Hepatocyte (in vitro differentiated cells): ENCODE data around the gene GALNT18. TPM values are rescaled to one million over a fixed set of nuclear protein-coding genes. Genes with fewer than 3 reads are reported as not detected.
"Not testable (repeated sequence)": the region's sequence is repeated elsewhere in the genome, so short reads cannot be mapped to it uniquely, and the experiment has no call there.

Source experiments
- DNase-seq: peaks from one replicate; pipeline ENCODE4 v3.0.0-alpha.2; 2016; ENCODE audit warnings: low spot score
- H2AFZ ChIP-seq: fragments of 200-600 bp; sonication (generic); 2 replicates; pipeline ENCODE4 v1.6.0; 2016; ENCODE audit warnings: antibody characterized with exemption, mild to moderate bottlenecking
- H3K27ac ChIP-seq: fragments of 200-600 bp; sonication (generic); 2 replicates; pipeline ENCODE4 v1.5.1; 2016; ENCODE audit warnings: mild to moderate bottlenecking
- H3K27me3 ChIP-seq: fragments of 200-600 bp; sonication (generic); 2 replicates; pipeline ENCODE4 v1.6.1; 2016
- H3K36me3 ChIP-seq: fragments of 200-600 bp; sonication (generic); replicated peaks from 2 replicates; pipeline ENCODE4 v1.5.1; 2016; ENCODE audit warnings: low read depth; ENCODE audit not compliant: insufficient read depth
- H3K4me1 ChIP-seq: fragments of 200-600 bp; sonication (generic); 2 replicates; pipeline ENCODE4 v1.5.1; 2016; ENCODE audit warnings: mild to moderate bottlenecking, moderate library complexity; ENCODE audit not compliant: insufficient read depth
- H3K4me2 ChIP-seq: fragments of 200-600 bp; sonication (generic); 2 replicates; pipeline ENCODE4 v1.6.0; 2016
- H3K4me3 ChIP-seq: fragments of 200-600 bp; sonication (generic); 2 replicates; pipeline ENCODE4 v1.5.1; 2016; ENCODE audit warnings: mild to moderate bottlenecking
- H3K79me2 ChIP-seq: fragments of 200-600 bp; sonication (generic); 2 replicates; pipeline ENCODE4 v1.6.0; 2017; ENCODE audit warnings: mild to moderate bottlenecking
- H3K9me2 ChIP-seq: fragments of 200-600 bp; sonication (generic); replicated peaks from 2 replicates; pipeline ENCODE4 v1.6.0; 2017; ENCODE audit warnings: mild to moderate bottlenecking; ENCODE audit not compliant: insufficient read depth
- H3K9me3 ChIP-seq: fragments of 200-600 bp; sonication (generic); 2 replicates; pipeline ENCODE4 v1.5.1; 2016; ENCODE audit warnings: low read depth, mild to moderate bottlenecking
- H4K20me1 ChIP-seq: fragments of 200-600 bp; sonication (generic); 2 replicates; pipeline ENCODE4 v1.6.0; 2016; ENCODE audit warnings: mild to moderate bottlenecking; ENCODE audit not compliant: insufficient read depth, poor library complexity, severe bottlenecking
- EZH2 ChIP-seq: fragments of 200-600 bp; sonication (generic); IDR thresholded peaks from 2 replicates; pipeline ENCODE4 v1.6.1; 2016; ENCODE audit warnings: antibody characterized with exemption, mild to moderate bottlenecking, borderline replicate concordance
- EZH2phosphoT487 ChIP-seq: fragments of 200-600 bp; sonication (generic); IDR thresholded peaks from one replicate; pipeline ENCODE4 v1.6.1; 2018; ENCODE audit warnings: antibody characterized with exemption, mild to moderate bottlenecking, low read depth, moderate library complexity; ENCODE audit not compliant: unreplicated experiment, severe bottlenecking
- WGBS: methylation state at CpG from one replicate; pipeline ENCODE4 v1.1.6; 2016; ENCODE audit warnings: low lambda C conversion rate; ENCODE audit errors: missing lambda C conversion rate; 5-methylcytosine and 5-hydroxymethylcytosine counted together
- polyA plus RNA-seq: library from polyadenylated mRNA; unstranded; fragments of >200 nt; fragmentation: Nextera tagmentation; extraction: Ambion mirVana; gene quantifications from 2 replicates; pipeline ENCODE4 v1.2.1, GENCODE V29; 2016
- total RNA-seq: library from RNA; depleted of rRNA; stranded (reverse); fragments of >200 nt; gene quantifications from 2 replicates; pipeline ENCODE4 v1.2.3, GENCODE V29; 2014
- TF ChIP-seq, protein P1 (sequence below): fragments of 200-600 bp; sonication (generic); IDR thresholded peaks from 2 replicates; pipeline ENCODE4 v1.5.1; 2016; ENCODE audit warnings: antibody characterized with exemption, mild to moderate bottlenecking; ENCODE audit not compliant: poor library complexity

GALNT18 gene
- total and polyA plus RNA-seq, 2 experiments from 2014 or later = 11.6 to 22.4 TPM

GRCh38 chr11:11449327-11449726, 172.5 kb downstream of the GALNT18 start:
- no peak for DNase-seq
- no peaks in the 10 kb centered on the region for H3K9me3 ChIP-seq
- peaks cover 4% of the 10 kb centered on the region for H3K4me1 ChIP-seq
- no peaks in the 10 kb centered on the region for H3K27me3 ChIP-seq
- no peak overlapping the region for H3K4me3 ChIP-seq
- no peak for TF ChIP-seq EZH2phosphoT487
- no peak for TF ChIP-seq EZH2
- TF ChIP-seq, protein P1, sequence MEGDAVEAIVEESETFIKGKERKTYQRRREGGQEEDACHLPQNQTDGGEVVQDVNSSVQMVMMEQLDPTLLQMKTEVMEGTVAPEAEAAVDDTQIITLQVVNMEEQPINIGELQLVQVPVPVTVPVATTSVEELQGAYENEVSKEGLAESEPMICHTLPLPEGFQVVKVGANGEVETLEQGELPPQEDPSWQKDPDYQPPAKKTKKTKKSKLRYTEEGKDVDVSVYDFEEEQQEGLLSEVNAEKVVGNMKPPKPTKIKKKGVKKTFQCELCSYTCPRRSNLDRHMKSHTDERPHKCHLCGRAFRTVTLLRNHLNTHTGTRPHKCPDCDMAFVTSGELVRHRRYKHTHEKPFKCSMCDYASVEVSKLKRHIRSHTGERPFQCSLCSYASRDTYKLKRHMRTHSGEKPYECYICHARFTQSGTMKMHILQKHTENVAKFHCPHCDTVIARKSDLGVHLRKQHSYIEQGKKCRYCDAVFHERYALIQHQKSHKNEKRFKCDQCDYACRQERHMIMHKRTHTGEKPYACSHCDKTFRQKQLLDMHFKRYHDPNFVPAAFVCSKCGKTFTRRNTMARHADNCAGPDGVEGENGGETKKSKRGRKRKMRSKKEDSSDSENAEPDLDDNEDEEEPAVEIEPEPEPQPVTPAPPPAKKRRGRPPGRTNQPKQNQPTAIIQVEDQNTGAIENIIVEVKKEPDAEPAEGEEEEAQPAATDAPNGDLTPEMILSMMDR = no peak
- no peaks in the 10 kb centered on the region for H3K79me2 ChIP-seq
- H3K36me3 ChIP-seq = no peaks in the 10 kb centered on the region
- H3K4me2 ChIP-seq = no peak overlapping the region
- H2AFZ ChIP-seq = no peak overlapping the region
- no peaks in the 10 kb centered on the region for H4K20me1 ChIP-seq
- H3K27ac ChIP-seq = no peak overlapping the region
- 78% methylated on average over 3 of the region's 3 CpGs for WGBS
- H3K9me2 ChIP-seq = no peaks in the 10 kb centered on the region

GRCh38 chr11:11448626-11449025, 173.2 kb downstream of the GALNT18 start:
- Histone ChIP-seq H3K27me3 (no peaks in the 10 kb centered on the region), H3K79me2 (no peaks in the 10 kb centered on the region), H3K4me1 (peaks cover 4% of the 10 kb centered on the region), H3K9me3 (no peaks in the 10 kb centered on the region), H3K27ac (no peak overlapping the region), H3K36me3 (no peaks in the 10 kb centered on the region), H3K9me2 (no peaks in the 10 kb centered on the region), H2AFZ (no peak overlapping the region), H4K20me1 (no peaks in the 10 kb centered on the region), H3K4me3 (no peak overlapping the region), H3K4me2 (no peak overlapping the region)
- TF ChIP-seq EZH2phosphoT487 (no peak), EZH2 (no peak)
- TF ChIP-seq, protein P1 = no peak
- no peak for DNase-seq
- 81% methylated on average over 12 of the region's 12 CpGs for WGBS

GRCh38 chr11:11447601-11448000, 174.2 kb downstream of the GALNT18 start:
- H3K9me2 ChIP-seq, H2AFZ ChIP-seq, H3K4me3 ChIP-seq, H3K27me3 ChIP-seq, H3K9me3 ChIP-seq, H3K36me3 ChIP-seq, H3K4me1 ChIP-seq, H3K27ac ChIP-seq, H4K20me1 ChIP-seq, DNase-seq, H3K79me2 ChIP-seq, H3K4me2 ChIP-seq: not testable (repeated sequence)
- WGBS = 78% methylated on average over 3 of the region's 3 CpGs

DNA sequence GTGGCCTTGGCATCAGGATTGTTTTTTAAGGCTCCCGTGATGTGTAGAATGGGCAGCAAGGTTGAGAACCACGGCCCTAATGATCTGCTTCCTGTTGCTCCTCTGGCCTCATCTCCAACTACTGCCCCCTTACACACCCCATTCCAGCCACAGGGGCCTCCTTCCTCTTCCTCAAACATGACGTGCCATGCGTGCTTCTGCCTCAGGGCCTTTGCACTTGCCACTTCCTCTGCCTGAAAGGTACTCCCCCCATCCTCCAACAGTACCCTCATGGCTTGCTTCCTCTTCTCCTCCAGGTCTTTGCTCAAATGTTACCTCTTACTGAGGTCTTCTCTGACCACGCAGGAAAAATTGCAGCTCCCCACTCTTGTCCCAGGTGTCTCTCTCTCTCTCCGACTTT, 174.8 kb downstream of the GALNT18 start:
- H3K4me2 ChIP-seq = no peak overlapping the region
- peaks cover 7% of the 10 kb centered on the region for H3K4me1 ChIP-seq
- no peaks in the 10 kb centered on the region for H3K36me3 ChIP-seq
- no peak overlapping the region for H3K4me3 ChIP-seq
- no peaks in the 10 kb centered on the region for H3K79me2 ChIP-seq
- no peaks in the 10 kb centered on the region for H4K20me1 ChIP-seq
- no peak overlapping the region for H3K27ac ChIP-seq
- no peak for TF ChIP-seq EZH2
- TF ChIP-seq EZH2phosphoT487 = no peak
- TF ChIP-seq, protein P1 = no peak
- H2AFZ ChIP-seq = no peak overlapping the region
- no peaks in the 10 kb centered on the region for H3K9me2 ChIP-seq
- no peak for DNase-seq
- WGBS = 92% methylated on average over 6 of the region's 6 CpGs
- H3K9me3 ChIP-seq = no peaks in the 10 kb centered on the region
- H3K27me3 ChIP-seq = no peaks in the 10 kb centered on the region
